A673 (cell line): Measurements from ENCODE around the gene AGAP1.

Experiments used
- EZH2 ChIP-seq: fragments of 200-600 bp; sonication (generic); IDR thresholded peaks from 2 replicates; pipeline ENCODE4 v1.6.1; 2017; ENCODE audit warnings: borderline replicate concordance, low read depth, mild to moderate bottlenecking, mixed read lengths, antibody characterized with exemption, low read length; ENCODE audit not compliant: poor library complexity, severe bottlenecking
- TF ChIP-seq, protein P1 (sequence below): fragments of 300-800, 200-600 bp; sonication (generic); conservative IDR thresholded peaks from 2 replicates; pipeline ENCODE4 v1.5.1; 2017; ENCODE audit warnings: low read depth, mild to moderate bottlenecking, antibody characterized with exemption, low read length, moderate library complexity, mixed read lengths

- TF ChIP-seq, protein P1, sequence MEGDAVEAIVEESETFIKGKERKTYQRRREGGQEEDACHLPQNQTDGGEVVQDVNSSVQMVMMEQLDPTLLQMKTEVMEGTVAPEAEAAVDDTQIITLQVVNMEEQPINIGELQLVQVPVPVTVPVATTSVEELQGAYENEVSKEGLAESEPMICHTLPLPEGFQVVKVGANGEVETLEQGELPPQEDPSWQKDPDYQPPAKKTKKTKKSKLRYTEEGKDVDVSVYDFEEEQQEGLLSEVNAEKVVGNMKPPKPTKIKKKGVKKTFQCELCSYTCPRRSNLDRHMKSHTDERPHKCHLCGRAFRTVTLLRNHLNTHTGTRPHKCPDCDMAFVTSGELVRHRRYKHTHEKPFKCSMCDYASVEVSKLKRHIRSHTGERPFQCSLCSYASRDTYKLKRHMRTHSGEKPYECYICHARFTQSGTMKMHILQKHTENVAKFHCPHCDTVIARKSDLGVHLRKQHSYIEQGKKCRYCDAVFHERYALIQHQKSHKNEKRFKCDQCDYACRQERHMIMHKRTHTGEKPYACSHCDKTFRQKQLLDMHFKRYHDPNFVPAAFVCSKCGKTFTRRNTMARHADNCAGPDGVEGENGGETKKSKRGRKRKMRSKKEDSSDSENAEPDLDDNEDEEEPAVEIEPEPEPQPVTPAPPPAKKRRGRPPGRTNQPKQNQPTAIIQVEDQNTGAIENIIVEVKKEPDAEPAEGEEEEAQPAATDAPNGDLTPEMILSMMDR = no peak
- no peak for TF ChIP-seq EZH2
Observed at GRCh38 chr2:235854276-235854675, 360.4 kb downstream of the AGAP1 start.
